Upper lobe of left lung (tissue), 4 donors: ENCODE results near the gene KDM4B.

Experiments
- CTCF ChIP-seq, 6 experiments: fragments of 450-650 bp in 4 of 6; fragments of 200-600 bp in 2 of 6; sonication (generic) in 2 of 6; IDR thresholded peaks; one replicate each; pipeline ENCODE4 v1.5.1; 2016 to 2019; ENCODE audit warnings: antibody characterized with exemption in 6 of 6
- EP300 ChIP-seq, 4 donors: sonication (generic); formaldehyde crosslinking; IDR thresholded peaks; one replicate each; pipeline ENCODE4 v1.5.1; 2017; ENCODE audit warnings: antibody characterized with exemption in 4 of 4, control low read depth in 2 of 4
- POLR2A ChIP-seq, 4 donors: fragments of 450-650 bp; IDR thresholded peaks; one replicate each; pipeline ENCODE4 v1.5.1; 2016 to 2017; ENCODE audit warnings: antibody characterized with exemption in 4 of 4, mild to moderate bottlenecking in 2 of 4
- POLR2AphosphoS5 ChIP-seq, 2 donors: sonication (generic); formaldehyde crosslinking; IDR thresholded peaks; one replicate each; pipeline ENCODE4 v1.5.1; 2017; ENCODE audit warnings: antibody characterized with exemption in 2 of 2

DNA sequence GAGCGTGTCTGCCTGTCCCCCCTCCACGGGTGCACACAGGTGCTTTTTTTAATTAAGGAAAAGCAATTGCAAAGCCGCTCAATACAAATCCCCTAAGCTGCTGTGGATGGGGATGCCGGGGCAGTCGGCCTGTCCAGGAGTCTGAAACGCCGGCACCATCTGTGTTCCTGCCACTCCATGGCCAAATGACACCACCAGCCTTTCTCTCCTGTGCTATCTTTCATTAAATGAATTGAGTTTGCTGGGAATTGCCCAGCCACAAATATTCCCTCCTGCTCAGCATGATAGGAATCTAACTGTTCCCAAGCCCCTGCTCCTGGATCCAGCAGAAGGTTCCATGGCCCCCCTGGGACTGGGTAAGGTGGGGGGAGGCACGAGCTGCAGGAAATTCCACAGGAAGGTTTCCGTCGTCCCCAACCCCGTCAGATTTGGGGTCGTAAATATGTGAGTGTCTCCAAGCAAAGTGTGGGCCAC lies 139.2 kb downstream of the KDM4B start:
- TF ChIP-seq EP300 (IDR thresholded peaks at IDR 0.05) (no peak), POLR2A (IDR thresholded peaks at IDR 0.05) (no peak), CTCF (IDR thresholded peaks at IDR 0.05) (no peak), POLR2AphosphoS5 (IDR thresholded peaks at IDR 0.05) (no peak)
